ENCODE measurements around the gene LRR1.
"Not testable (repeated sequence)": the region's sequence is repeated elsewhere in the genome, so short reads cannot be mapped to it uniquely, and the experiment has no call there.

LRR1 gene

DNA sequence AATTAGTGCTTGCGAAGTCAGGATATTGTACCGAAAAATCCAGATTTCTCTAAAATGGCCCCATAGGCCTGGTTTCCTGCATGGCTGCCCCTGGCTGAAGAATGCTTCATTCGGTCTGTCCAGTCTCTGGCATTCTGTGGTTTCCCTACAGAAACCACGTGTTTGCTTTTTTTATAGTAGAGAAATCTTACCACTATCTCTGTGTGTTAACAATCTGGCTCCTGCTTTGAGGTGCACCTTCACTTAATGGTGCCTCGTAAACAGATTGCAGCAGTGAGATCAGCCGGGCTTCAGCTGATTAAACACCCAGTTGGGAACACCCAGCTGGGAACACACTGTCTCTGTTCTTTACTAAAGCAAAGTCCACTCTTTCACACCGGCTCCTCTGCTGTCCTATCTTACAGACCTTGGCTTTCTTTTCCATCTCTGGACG is 43.0 kb downstream of the LRR1 start:
- H3K36me3 ChIP-seq (ENCODE audit: insufficient read depth, low read length): peaks cover 18% of the 10 kb centered on the region
- H3K9me3 ChIP-seq (ENCODE audit: low read depth, low read length): no peaks in the 10 kb centered on the region
- H3K9ac ChIP-seq (ENCODE audit: insufficient read length): no peak overlapping the region
- TF ChIP-seq POLR2AphosphoS5 (IDR thresholded peaks at IDR 0.05; ENCODE audit: borderline replicate concordance, low read depth, low read length) (no peak), EZH2 (IDR thresholded peaks at IDR 0.05) (no peak), FOXP2 (optimal IDR thresholded peaks at IDR 0.05; ENCODE audit: control extremely low read depth, extremely low read length, insufficient read depth) (no peak)
- DNase-seq (ENCODE audit: low read depth, low spot score): no peak
- no peak overlapping the region for H3K4me3 ChIP-seq
- peak overlapping the region; percentile 5; the same call in 1 of the 2 replicates for H3K27ac ChIP-seq

DNA sequence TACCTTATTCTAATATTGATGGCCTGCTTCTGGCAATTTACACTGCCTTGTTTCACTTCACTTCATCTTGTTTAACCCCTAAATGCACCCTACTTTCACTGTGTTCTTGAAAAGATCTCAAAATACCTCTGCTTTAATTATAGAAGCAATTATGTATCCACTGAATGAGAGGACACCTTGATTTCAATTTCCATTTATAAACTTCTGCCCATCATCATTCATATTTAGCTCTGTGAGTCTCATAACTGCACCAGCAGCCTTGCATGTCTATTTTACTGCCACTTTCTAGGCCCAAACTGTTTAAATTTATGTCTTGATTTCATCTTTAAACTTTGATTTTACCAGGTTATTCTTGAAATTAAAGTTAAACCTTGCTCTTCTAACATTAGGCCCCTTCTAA is 43.4 kb downstream of the LRR1 start:
- no peak overlapping the region for H3K9ac ChIP-seq (ENCODE audit: insufficient read length)
- no peak for TF ChIP-seq POLR2AphosphoS5 (IDR thresholded peaks at IDR 0.05; ENCODE audit: borderline replicate concordance, low read depth, low read length)
- no peak for TF ChIP-seq EZH2 (IDR thresholded peaks at IDR 0.05)
- TF ChIP-seq FOXP2 (optimal IDR thresholded peaks at IDR 0.05; ENCODE audit: control extremely low read depth, extremely low read length, insufficient read depth): no peak
- H3K4me3 ChIP-seq: no peak overlapping the region
- H3K27ac ChIP-seq: no peak overlapping the region
- DNase-seq (ENCODE audit: low read depth, low spot score): no peak
- peaks cover 22% of the 10 kb centered on the region for H3K36me3 ChIP-seq (ENCODE audit: insufficient read depth, low read length)
- no peaks in the 10 kb centered on the region for H3K9me3 ChIP-seq (ENCODE audit: low read depth, low read length)

- Histone ChIP-seq H3K9me3 (ENCODE audit: low read depth, low read length) (no peaks in the 10 kb centered on the region), H3K9ac (ENCODE audit: insufficient read length) (no peak overlapping the region), H3K4me3 (no peak overlapping the region), H3K36me3 (ENCODE audit: insufficient read depth, low read length) (peaks cover 37% of the 10 kb centered on the region), H3K27ac (no peak overlapping the region)
- no peak for TF ChIP-seq EZH2 (IDR thresholded peaks at IDR 0.05)
- no peak for TF ChIP-seq POLR2AphosphoS5 (IDR thresholded peaks at IDR 0.05; ENCODE audit: borderline replicate concordance, low read depth, low read length)
- no peak for TF ChIP-seq FOXP2 (optimal IDR thresholded peaks at IDR 0.05; ENCODE audit: control extremely low read depth, extremely low read length, insufficient read depth)
- DNase-seq (ENCODE audit: low read depth, low spot score): no peak
Measured at GRCh38 chr14:49653508-49653907, 54.8 kb downstream of the LRR1 start.

DNA sequence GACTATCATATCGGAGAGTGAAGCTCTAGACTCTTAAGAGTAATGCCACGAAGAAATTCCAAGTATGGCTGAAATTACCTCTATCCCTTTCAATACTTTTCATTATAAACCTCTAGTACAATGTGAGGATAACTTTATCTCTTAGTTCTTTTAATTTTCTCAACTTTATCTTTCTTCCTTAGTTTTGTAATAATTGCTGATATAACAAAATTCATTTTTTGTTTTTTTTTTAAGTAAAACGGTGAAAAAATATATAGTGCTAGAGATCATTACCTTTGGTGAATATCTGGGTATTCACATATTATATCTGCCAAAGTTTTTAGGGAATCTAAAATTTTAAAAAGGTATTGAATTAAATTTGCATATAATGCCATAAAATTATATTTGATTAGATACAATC is 55.8 kb downstream of the LRR1 start:
- Histone ChIP-seq H3K9ac (ENCODE audit: insufficient read length) (no peak overlapping the region), H3K36me3 (ENCODE audit: insufficient read depth, low read length) (peaks cover 32% of the 10 kb centered on the region), H3K4me3 (no peak overlapping the region), H3K27ac (no peak overlapping the region), H3K9me3 (ENCODE audit: low read depth, low read length) (no peaks in the 10 kb centered on the region)
- DNase-seq (ENCODE audit: low read depth, low spot score): no peak
- TF ChIP-seq EZH2 (IDR thresholded peaks at IDR 0.05) (no peak), POLR2AphosphoS5 (IDR thresholded peaks at IDR 0.05; ENCODE audit: borderline replicate concordance, low read depth, low read length) (no peak), FOXP2 (optimal IDR thresholded peaks at IDR 0.05; ENCODE audit: control extremely low read depth, extremely low read length, insufficient read depth) (no peak)

DNA sequence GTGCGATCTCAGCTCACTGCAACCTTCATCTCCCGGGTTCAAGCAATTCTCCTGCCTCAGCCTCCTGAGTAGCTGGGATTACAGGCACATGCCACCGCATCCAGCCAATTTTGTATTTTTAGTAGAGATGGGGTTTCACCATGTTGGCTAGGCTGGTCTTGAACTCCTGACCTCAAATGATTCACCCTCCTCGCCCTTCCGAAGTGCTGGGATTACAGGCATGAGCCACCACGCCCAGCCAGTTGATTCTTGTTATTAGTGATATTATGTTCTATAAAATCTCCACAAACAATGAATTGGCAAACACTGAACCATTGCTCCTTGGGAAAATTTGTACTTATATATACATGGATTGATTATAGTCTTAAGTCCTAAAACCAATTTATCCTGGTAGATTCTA is 58.8 kb downstream of the LRR1 start:
- DNase-seq (ENCODE audit: low read depth, low spot score); H3K27ac ChIP-seq; H3K9me3 ChIP-seq (ENCODE audit: low read depth, low read length); H3K9ac ChIP-seq (ENCODE audit: insufficient read length); H3K4me3 ChIP-seq: not testable (repeated sequence)
- peaks cover 25% of the 10 kb centered on the region for H3K36me3 ChIP-seq (ENCODE audit: insufficient read depth, low read length)

DNA sequence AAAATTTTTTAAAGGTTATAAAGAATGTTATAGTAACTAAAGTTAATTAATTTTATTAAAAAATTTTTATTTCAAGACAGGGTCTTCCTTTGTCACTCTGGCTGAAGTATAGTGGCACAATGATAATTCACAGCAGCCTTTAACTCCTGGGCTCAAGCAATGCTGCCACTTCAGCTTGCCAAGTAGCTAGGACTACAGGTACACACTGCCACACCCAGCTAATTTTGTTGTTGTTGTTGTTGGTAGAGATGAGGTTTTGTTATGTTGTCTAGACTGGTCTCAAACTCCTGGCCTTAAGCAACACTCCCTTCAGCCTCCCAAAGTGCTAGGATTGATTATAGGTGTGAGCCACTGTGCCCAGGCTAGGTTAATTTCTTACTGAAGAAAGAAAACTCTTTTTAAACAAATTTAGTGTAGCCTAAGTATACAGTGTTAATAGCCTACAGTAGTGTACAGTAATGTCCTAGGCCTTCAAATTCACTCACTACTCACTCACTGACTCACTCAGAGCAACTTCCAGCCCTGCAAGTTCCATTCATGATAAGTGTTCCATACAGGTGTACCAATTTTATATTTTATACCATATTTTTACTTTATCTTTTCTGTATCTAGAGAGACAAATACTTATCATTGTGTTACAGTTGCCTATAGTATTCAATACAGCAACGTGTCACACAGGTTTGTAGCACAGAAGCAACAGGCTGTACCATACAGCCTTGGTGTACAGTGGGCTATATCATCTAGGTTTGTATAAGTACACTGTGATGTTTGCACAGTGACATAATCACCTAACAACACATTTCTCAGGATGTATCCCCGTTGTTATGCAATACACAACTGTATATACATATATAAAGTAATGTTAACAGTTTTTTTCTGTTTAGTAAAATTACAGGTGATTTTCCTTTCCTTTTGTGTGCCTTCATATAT is 61.1 kb downstream of the LRR1 start:
- Histone ChIP-seq H3K27ac (no peak overlapping the region), H3K9ac (ENCODE audit: insufficient read length) (no peak overlapping the region), H3K36me3 (ENCODE audit: insufficient read depth, low read length) (peaks cover 28% of the 10 kb centered on the region), H3K4me3 (no peak overlapping the region), H3K9me3 (ENCODE audit: low read depth, low read length) (no peaks in the 10 kb centered on the region)
- no peak for DNase-seq (ENCODE audit: low read depth, low spot score)
- TF ChIP-seq EZH2 (IDR thresholded peaks at IDR 0.05) (no peak), POLR2AphosphoS5 (IDR thresholded peaks at IDR 0.05; ENCODE audit: borderline replicate concordance, low read depth, low read length) (no peak), FOXP2 (optimal IDR thresholded peaks at IDR 0.05; ENCODE audit: control extremely low read depth, extremely low read length, insufficient read depth) (no peak)

All from SK-N-MC (cell line).